Measurements from ENCODE around the gene ATP13A4.

The ATP13A4 gene

GRCh38 chr3:193520738-193521137, 34.0 kb downstream of the ATP13A4 start:
- no peaks in the 10 kb centered on the region for H3K36me3 ChIP-seq (ENCODE audit: control insufficient read depth, insufficient read depth, low read length)
- no peaks in the 10 kb centered on the region for H3K27me3 ChIP-seq (ENCODE audit: control insufficient read depth, insufficient read depth, low read length)
- no peak overlapping the region for H3K27ac ChIP-seq (ENCODE audit: low read depth, low read length)
- no peaks in the 10 kb centered on the region for H3K9me3 ChIP-seq (ENCODE audit: control insufficient read depth, insufficient read depth, low read depth, low read length)
- no peak overlapping the region for H3K4me3 ChIP-seq (ENCODE audit: low read depth, low read length)
- no peak overlapping the region for H3K9ac ChIP-seq (ENCODE audit: low read length)
- H3K4me1 ChIP-seq (ENCODE audit: control insufficient read depth, insufficient read depth, low read length): no peaks in the 10 kb centered on the region

GRCh38 chr3:193515966-193516365, 38.7 kb downstream of the ATP13A4 start:
- no peaks in the 10 kb centered on the region for H3K36me3 ChIP-seq (ENCODE audit: control insufficient read depth, insufficient read depth, low read length)
- no peak overlapping the region for H3K9ac ChIP-seq (ENCODE audit: low read length)
- no peak overlapping the region for H3K4me3 ChIP-seq (ENCODE audit: low read depth, low read length)
- no peak overlapping the region for H3K27ac ChIP-seq (ENCODE audit: low read depth, low read length)
- peaks cover 3% of the 10 kb centered on the region; the same call in 1 of the 2 replicates for H3K27me3 ChIP-seq (ENCODE audit: control insufficient read depth, insufficient read depth, low read length)
- H3K9me3 ChIP-seq (ENCODE audit: control insufficient read depth, insufficient read depth, low read depth, low read length): no peaks in the 10 kb centered on the region
- H3K4me1 ChIP-seq (ENCODE audit: control insufficient read depth, insufficient read depth, low read length): no peaks in the 10 kb centered on the region

- Histone ChIP-seq H3K9ac (ENCODE audit: low read length) (no peak overlapping the region), H3K36me3 (ENCODE audit: control insufficient read depth, insufficient read depth, low read length) (no peaks in the 10 kb centered on the region), H3K4me3 (ENCODE audit: low read depth, low read length) (no peak overlapping the region), H3K4me1 (ENCODE audit: control insufficient read depth, insufficient read depth, low read length) (no peaks in the 10 kb centered on the region), H3K27me3 (ENCODE audit: control insufficient read depth, insufficient read depth, low read length) (peaks cover 3% of the 10 kb centered on the region; the same call in 1 of the 2 replicates), H3K27ac (ENCODE audit: low read depth, low read length) (no peak overlapping the region), H3K9me3 (ENCODE audit: control insufficient read depth, insufficient read depth, low read depth, low read length) (no peaks in the 10 kb centered on the region)
Observed at GRCh38 chr3:193510154-193510553, 44.5 kb downstream of the ATP13A4 start.

- H3K27ac ChIP-seq (ENCODE audit: low read depth, low read length): no peak overlapping the region
- no peaks in the 10 kb centered on the region for H3K36me3 ChIP-seq (ENCODE audit: control insufficient read depth, insufficient read depth, low read length)
- H3K9ac ChIP-seq (ENCODE audit: low read length): no peak overlapping the region
- H3K9me3 ChIP-seq (ENCODE audit: control insufficient read depth, insufficient read depth, low read depth, low read length): no peaks in the 10 kb centered on the region
- H3K27me3 ChIP-seq (ENCODE audit: control insufficient read depth, insufficient read depth, low read length): no peaks in the 10 kb centered on the region
- no peak overlapping the region for H3K4me3 ChIP-seq (ENCODE audit: low read depth, low read length)
- H3K4me1 ChIP-seq (ENCODE audit: control insufficient read depth, insufficient read depth, low read length): no peaks in the 10 kb centered on the region
Observed at GRCh38 chr3:193509103-193509965, 45.4 kb downstream of the ATP13A4 start.

GRCh38 chr3:193508108-193508507, 46.6 kb downstream of the ATP13A4 start:
- Histone ChIP-seq H3K36me3 (ENCODE audit: control insufficient read depth, insufficient read depth, low read length) (no peaks in the 10 kb centered on the region), H3K27ac (ENCODE audit: low read depth, low read length) (no peak overlapping the region), H3K9me3 (ENCODE audit: control insufficient read depth, insufficient read depth, low read depth, low read length) (no peaks in the 10 kb centered on the region), H3K4me3 (ENCODE audit: low read depth, low read length) (no peak overlapping the region), H3K4me1 (ENCODE audit: control insufficient read depth, insufficient read depth, low read length) (no peaks in the 10 kb centered on the region), H3K27me3 (ENCODE audit: control insufficient read depth, insufficient read depth, low read length) (no peaks in the 10 kb centered on the region), H3K9ac (ENCODE audit: low read length) (no peak overlapping the region)

- Histone ChIP-seq H3K9ac (ENCODE audit: low read length) (no peak overlapping the region), H3K9me3 (ENCODE audit: control insufficient read depth, insufficient read depth, low read depth, low read length) (no peaks in the 10 kb centered on the region), H3K4me3 (ENCODE audit: low read depth, low read length) (no peak overlapping the region), H3K36me3 (ENCODE audit: control insufficient read depth, insufficient read depth, low read length) (no peaks in the 10 kb centered on the region), H3K27ac (ENCODE audit: low read depth, low read length) (no peak overlapping the region), H3K27me3 (ENCODE audit: control insufficient read depth, insufficient read depth, low read length) (no peaks in the 10 kb centered on the region), H3K4me1 (ENCODE audit: control insufficient read depth, insufficient read depth, low read length) (no peaks in the 10 kb centered on the region)
Observed at GRCh38 chr3:193507566-193507965, 47.1 kb downstream of the ATP13A4 start.

GRCh38 chr3:193506921-193507320, 47.8 kb downstream of the ATP13A4 start:
- H3K27ac ChIP-seq (ENCODE audit: low read depth, low read length): no peak overlapping the region
- no peaks in the 10 kb centered on the region for H3K4me1 ChIP-seq (ENCODE audit: control insufficient read depth, insufficient read depth, low read length)
- no peaks in the 10 kb centered on the region for H3K9me3 ChIP-seq (ENCODE audit: control insufficient read depth, insufficient read depth, low read depth, low read length)
- H3K4me3 ChIP-seq (ENCODE audit: low read depth, low read length): no peak overlapping the region
- H3K27me3 ChIP-seq (ENCODE audit: control insufficient read depth, insufficient read depth, low read length): no peaks in the 10 kb centered on the region
- no peaks in the 10 kb centered on the region for H3K36me3 ChIP-seq (ENCODE audit: control insufficient read depth, insufficient read depth, low read length)
- H3K9ac ChIP-seq (ENCODE audit: low read length): no peak overlapping the region

GRCh38 chr3:193502871-193503270, 51.8 kb downstream of the ATP13A4 start:
- Histone ChIP-seq H3K27me3 (ENCODE audit: control insufficient read depth, insufficient read depth, low read length) (no peaks in the 10 kb centered on the region), H3K9me3 (ENCODE audit: control insufficient read depth, insufficient read depth, low read depth, low read length) (no peaks in the 10 kb centered on the region), H3K27ac (ENCODE audit: low read depth, low read length) (no peak overlapping the region), H3K4me3 (ENCODE audit: low read depth, low read length) (no peak overlapping the region), H3K36me3 (ENCODE audit: control insufficient read depth, insufficient read depth, low read length) (no peaks in the 10 kb centered on the region), H3K4me1 (ENCODE audit: control insufficient read depth, insufficient read depth, low read length) (no peaks in the 10 kb centered on the region), H3K9ac (ENCODE audit: low read length) (no peak overlapping the region)

GRCh38 chr3:193499801-193500485, 54.8 kb downstream of the ATP13A4 start:
- H3K36me3 ChIP-seq (ENCODE audit: control insufficient read depth, insufficient read depth, low read length): no peaks in the 10 kb centered on the region
- H3K9me3 ChIP-seq (ENCODE audit: control insufficient read depth, insufficient read depth, low read depth, low read length): no peaks in the 10 kb centered on the region
- no peak overlapping the region for H3K4me3 ChIP-seq (ENCODE audit: low read depth, low read length)
- H3K27me3 ChIP-seq (ENCODE audit: control insufficient read depth, insufficient read depth, low read length): no peaks in the 10 kb centered on the region
- no peak overlapping the region for H3K9ac ChIP-seq (ENCODE audit: low read length)
- no peaks in the 10 kb centered on the region for H3K4me1 ChIP-seq (ENCODE audit: control insufficient read depth, insufficient read depth, low read length)
- no peak overlapping the region for H3K27ac ChIP-seq (ENCODE audit: low read depth, low read length)

GRCh38 chr3:193499136-193499770, 55.4 kb downstream of the ATP13A4 start:
- no peaks in the 10 kb centered on the region for H3K27me3 ChIP-seq (ENCODE audit: control insufficient read depth, insufficient read depth, low read length)
- no peaks in the 10 kb centered on the region for H3K9me3 ChIP-seq (ENCODE audit: control insufficient read depth, insufficient read depth, low read depth, low read length)
- no peak overlapping the region for H3K27ac ChIP-seq (ENCODE audit: low read depth, low read length)
- no peak overlapping the region for H3K4me3 ChIP-seq (ENCODE audit: low read depth, low read length)
- no peaks in the 10 kb centered on the region for H3K4me1 ChIP-seq (ENCODE audit: control insufficient read depth, insufficient read depth, low read length)
- H3K9ac ChIP-seq (ENCODE audit: low read length): no peak overlapping the region
- no peaks in the 10 kb centered on the region for H3K36me3 ChIP-seq (ENCODE audit: control insufficient read depth, insufficient read depth, low read length)

- H3K4me3 ChIP-seq (ENCODE audit: low read depth, low read length): no peak overlapping the region
- H3K9ac ChIP-seq (ENCODE audit: low read length): no peak overlapping the region
- H3K36me3 ChIP-seq (ENCODE audit: control insufficient read depth, insufficient read depth, low read length): no peaks in the 10 kb centered on the region
Observed at GRCh38 chr3:193498215-193498614, 56.5 kb downstream of the ATP13A4 start.

More at GRCh38 chr3:193498215-193498614, 56.5 kb downstream of the ATP13A4 start:
- Histone ChIP-seq H3K27me3 (ENCODE audit: control insufficient read depth, insufficient read depth, low read length) (no peaks in the 10 kb centered on the region), H3K4me1 (ENCODE audit: control insufficient read depth, insufficient read depth, low read length) (no peaks in the 10 kb centered on the region), H3K9me3 (ENCODE audit: control insufficient read depth, insufficient read depth, low read depth, low read length) (no peaks in the 10 kb centered on the region), H3K27ac (ENCODE audit: low read depth, low read length) (no peak overlapping the region)

Measured in HUES6 (cell line).